ENCODE results near the gene GPR160. TPM values are rescaled to one million over a fixed set of nuclear protein-coding genes. Genes with fewer than 3 reads are reported as not detected.
A peak's percentile ranks its signal among the peaks of the same experiment; 100 is the strongest.

GPR160 gene
- total and polyA plus RNA-seq, 2 of the 13 experiments (the other 11 are each of a cell fraction or from before 2014, with no cell fraction given): 12.1 to 23.2 TPM

GRCh38 chr3:170078620-170079281, 41.0 kb downstream of the GPR160 start (continued):
- TF ChIP-seq REPIN1 (CRISPR knock-in tag; IDR thresholded peaks at IDR 0.05; ENCODE audit: borderline replicate concordance, low read depth) (peak; percentile 39; the same call in 1 of the 2 replicates), MIXL1 (CRISPR knock-in tag; IDR thresholded peaks at IDR 0.05) (no peak; the same call in 1 of the 2 replicates), RXRB (CRISPR knock-in tag; IDR thresholded peaks at IDR 0.05; ENCODE audit: borderline replicate concordance) (no peak), NRL (CRISPR knock-in tag; IDR thresholded peaks at IDR 0.05; ENCODE audit: borderline replicate concordance) (no peak), HES4 (CRISPR knock-in tag; IDR thresholded peaks at IDR 0.05; ENCODE audit: borderline replicate concordance) (no peak), ZNF282 (IDR thresholded peaks at IDR 0.05; ENCODE audit: partially characterized antibody) (no peak), HNRNPK (IDR thresholded peaks at IDR 0.05; ENCODE audit: low read depth, low read length, poor library complexity, severe bottlenecking) (no peak), ZNF737 (CRISPR knock-in tag; IDR thresholded peaks at IDR 0.05; ENCODE audit: borderline replicate concordance) (no peak), MXD4 (CRISPR knock-in tag; IDR thresholded peaks at IDR 0.05) (no peak; the same call in 1 of the 2 replicates), PHB2 (IDR thresholded peaks at IDR 0.05; ENCODE audit: partially characterized antibody) (no peak), ZNF430 (CRISPR knock-in tag; IDR thresholded peaks at IDR 0.05) (no peak), ZNF746 (CRISPR knock-in tag; IDR thresholded peaks at IDR 0.05) (no peak), YEATS4 (CRISPR knock-in tag; IDR thresholded peaks at IDR 0.05; ENCODE audit: borderline replicate concordance) (peak; percentile 56; the same call in 1 of the 2 replicates), ATF5 (CRISPR knock-in tag; IDR thresholded peaks at IDR 0.05; ENCODE audit: low read depth) (no peak), FOXO1 (CRISPR knock-in tag; IDR thresholded peaks at IDR 0.05) (peak; percentile 49), TBP (CRISPR knock-in tag; IDR thresholded peaks at IDR 0.05) (no peak), ZNF766 (CRISPR knock-in tag; IDR thresholded peaks at IDR 0.05; ENCODE audit: borderline replicate concordance) (peak; percentile 63; the same call in 1 of the 2 replicates), TBX3 (IDR thresholded peaks at IDR 0.05; ENCODE audit: borderline replicate concordance) (no peak), ZNF780A (CRISPR knock-in tag; IDR thresholded peaks at IDR 0.05) (no peak), ZNF317 (CRISPR knock-in tag; IDR thresholded peaks at IDR 0.05) (no peak), SSRP1 (CRISPR knock-in tag; IDR thresholded peaks at IDR 0.05) (no peak; the same call in 1 of the 2 replicates), NR2F2 (IDR thresholded peaks at IDR 0.05; ENCODE audit: borderline replicate concordance, low read depth) (peak; percentile 9; the same call in 1 of the 2 replicates), ZNF225 (CRISPR knock-in tag; IDR thresholded peaks at IDR 0.05) (no peak), RFXAP (CRISPR knock-in tag; IDR thresholded peaks at IDR 0.05; ENCODE audit: borderline replicate concordance) (0 out of 2 replicates have a peak, but pooled peaks have one; percentile 36)
- TF ChIP-seq, protein P1, sequence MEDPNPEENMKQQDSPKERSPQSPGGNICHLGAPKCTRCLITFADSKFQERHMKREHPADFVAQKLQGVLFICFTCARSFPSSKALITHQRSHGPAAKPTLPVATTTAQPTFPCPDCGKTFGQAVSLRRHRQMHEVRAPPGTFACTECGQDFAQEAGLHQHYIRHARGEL (CRISPR knock-in tag; IDR thresholded peaks at IDR 0.05): no peak
- TF ChIP-seq, protein P2, sequence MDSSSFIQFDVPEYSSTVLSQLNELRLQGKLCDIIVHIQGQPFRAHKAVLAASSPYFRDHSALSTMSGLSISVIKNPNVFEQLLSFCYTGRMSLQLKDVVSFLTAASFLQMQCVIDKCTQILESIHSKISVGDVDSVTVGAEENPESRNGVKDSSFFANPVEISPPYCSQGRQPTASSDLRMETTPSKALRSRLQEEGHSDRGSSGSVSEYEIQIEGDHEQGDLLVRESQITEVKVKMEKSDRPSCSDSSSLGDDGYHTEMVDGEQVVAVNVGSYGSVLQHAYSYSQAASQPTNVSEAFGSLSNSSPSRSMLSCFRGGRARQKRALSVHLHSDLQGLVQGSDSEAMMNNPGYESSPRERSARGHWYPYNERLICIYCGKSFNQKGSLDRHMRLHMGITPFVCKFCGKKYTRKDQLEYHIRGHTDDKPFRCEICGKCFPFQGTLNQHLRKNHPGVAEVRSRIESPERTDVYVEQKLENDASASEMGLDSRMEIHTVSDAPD (CRISPR knock-in tag; IDR thresholded peaks at IDR 0.05): no peak
- TF ChIP-seq, protein P3, sequence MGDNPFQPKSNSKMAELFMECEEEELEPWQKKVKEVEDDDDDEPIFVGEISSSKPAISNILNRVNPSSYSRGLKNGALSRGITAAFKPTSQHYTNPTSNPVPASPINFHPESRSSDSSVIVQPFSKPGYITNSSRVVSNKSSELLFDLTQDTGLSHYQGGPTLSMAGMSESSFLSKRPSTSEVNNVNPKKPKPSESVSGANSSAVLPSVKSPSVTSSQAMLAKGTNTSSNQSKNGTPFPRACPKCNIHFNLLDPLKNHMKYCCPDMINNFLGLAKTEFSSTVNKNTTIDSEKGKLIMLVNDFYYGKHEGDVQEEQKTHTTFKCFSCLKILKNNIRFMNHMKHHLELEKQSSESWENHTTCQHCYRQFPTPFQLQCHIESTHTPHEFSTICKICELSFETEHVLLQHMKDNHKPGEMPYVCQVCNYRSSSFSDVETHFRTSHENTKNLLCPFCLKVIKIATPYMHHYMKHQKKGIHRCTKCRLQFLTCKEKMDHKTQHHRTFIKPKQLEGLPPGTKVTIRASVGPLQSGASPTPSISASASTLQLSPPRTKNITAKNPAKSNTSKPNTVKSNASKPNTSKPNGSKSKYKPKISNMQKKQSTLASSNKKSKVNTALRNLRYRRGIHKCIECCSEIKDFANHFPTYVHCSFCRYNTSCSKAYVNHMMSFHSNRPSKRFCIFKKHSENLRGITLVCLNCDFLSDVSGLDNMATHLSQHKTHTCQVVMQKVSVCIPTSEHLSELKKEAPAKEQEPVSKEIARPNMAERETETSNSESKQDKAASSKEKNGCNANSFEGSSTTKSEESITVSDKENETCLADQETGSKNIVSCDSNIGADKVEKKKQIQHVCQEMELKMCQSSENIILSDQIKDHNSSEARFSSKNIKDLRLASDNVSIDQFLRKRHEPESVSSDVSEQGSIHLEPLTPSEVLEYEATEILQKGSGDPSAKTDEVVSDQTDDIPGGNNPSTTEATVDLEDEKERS (CRISPR knock-in tag; IDR thresholded peaks at IDR 0.05): no peak
